Kidney tubule cell (primary cell): Measurements from ENCODE around the gene SORBS2.
A peak's percentile ranks its signal among the peaks of the same experiment; 100 is the strongest.

Source experiments
- DNase-seq: peaks from one replicate; pipeline ENCODE4 v3.0.0-alpha.2; 2018; ENCODE audit warnings: low spot score

SORBS2 gene

GRCh38 chr4:185589067-185589836, 222.7 kb downstream of the SORBS2 start:
- no peak for DNase-seq

GRCh38 chr4:185587427-185588161, 224.4 kb downstream of the SORBS2 start:
- no peak for DNase-seq

DNA sequence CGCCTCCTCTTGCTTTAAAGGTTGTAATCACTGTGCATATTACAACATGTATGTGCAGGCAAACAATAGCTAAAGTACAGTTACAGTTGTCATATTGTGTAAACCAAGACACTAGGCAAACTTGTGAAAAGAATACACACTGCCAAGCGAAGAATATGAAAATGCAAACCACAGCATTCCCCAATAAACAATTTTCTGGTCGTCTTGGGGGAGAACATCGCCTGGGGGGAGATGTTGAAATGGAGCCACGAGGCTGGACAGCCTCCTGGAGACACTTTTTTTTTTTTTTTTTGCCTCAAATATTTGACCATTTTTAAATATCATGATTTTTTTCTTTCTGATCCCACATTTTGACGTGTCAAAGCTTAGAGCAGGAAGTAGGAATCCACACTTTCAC, 225.0 kb downstream of the SORBS2 start:
- DNase-seq: no peak

- no peak for DNase-seq
These were observed 226.8 kb downstream of the SORBS2 start for GRCh38 chr4:185585211-185585610.

- no peak for DNase-seq
These were observed 228.2 kb downstream of the SORBS2 start for GRCh38 chr4:185583813-185584212.

DNA sequence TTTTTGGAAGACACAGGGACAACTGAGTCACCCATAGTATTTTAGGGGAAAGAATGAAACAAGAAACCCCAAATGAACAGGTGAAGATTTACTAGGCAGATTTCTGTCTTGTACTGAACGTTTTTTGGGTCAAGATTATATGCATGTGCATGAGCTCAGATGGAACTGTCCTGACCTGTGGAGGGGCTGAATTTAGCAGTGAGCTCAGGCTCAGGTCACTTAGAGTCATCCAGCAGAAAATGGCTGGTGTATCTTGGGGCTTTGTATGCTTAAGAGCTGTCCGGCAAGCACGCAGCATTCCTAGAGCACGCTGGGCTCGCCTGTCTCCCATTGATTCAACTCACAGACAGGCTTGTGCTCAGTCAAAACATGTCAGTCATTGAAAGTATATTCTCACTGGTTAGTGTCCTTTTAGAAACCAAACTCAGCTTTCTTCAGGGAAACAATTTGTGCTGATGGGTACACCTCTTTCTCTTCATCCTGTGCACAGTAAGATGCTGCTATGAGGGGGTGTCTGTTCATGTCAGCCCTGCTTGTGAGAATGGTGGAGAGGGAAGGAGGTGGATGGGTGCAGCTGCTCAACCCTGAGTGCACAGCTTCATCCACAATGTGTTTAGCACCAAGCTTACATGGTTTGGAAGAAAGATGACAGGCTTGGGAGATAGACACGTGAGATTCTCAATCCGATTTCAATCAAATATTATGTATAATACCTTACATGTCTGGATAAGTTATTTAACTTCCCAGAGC, 229.2 kb downstream of the SORBS2 start:
- no peak for DNase-seq

- DNase-seq: peak; percentile 49
These were observed 231.3 kb downstream of the SORBS2 start for GRCh38 chr4:185580699-185581098.

- no peak for DNase-seq
These were observed 233.7 kb downstream of the SORBS2 start for GRCh38 chr4:185578284-185578683.

GRCh38 chr4:185576962-185577950, 234.7 kb downstream of the SORBS2 start:
- no peak for DNase-seq

DNA sequence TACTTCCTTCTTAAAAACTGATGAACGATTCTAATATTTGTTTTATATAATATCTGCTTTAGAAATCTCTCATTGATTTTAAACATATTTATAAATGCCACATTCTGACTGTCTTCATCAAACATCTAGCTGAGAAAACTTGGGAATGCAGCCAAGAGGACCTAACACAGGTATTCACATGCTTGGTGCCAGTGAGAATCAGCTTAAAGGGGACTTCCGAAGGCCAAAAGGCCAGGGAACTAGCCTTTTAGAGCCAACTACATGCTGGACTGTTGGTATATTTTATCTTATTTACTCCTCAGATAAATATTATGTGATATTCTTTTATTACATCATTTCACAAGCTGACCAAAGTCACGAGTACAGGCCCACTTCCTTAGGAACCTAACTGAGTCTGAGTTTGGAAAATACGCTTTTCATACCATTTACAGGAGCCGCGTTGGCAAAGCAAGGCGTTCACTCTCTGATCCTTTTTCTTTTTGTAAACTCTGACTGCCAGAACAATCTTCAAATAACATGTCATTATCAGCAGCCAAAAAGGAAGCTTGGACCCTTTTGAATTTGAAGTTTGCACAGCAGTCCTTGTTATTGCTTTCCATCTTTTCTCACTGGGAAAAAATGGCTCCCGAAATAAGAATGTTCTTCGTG, 235.6 kb downstream of the SORBS2 start:
- no peak for DNase-seq

- DNase-seq: peak; percentile 77
These were observed 238.3 kb downstream of the SORBS2 start for GRCh38 chr4:185573651-185574199.

DNA sequence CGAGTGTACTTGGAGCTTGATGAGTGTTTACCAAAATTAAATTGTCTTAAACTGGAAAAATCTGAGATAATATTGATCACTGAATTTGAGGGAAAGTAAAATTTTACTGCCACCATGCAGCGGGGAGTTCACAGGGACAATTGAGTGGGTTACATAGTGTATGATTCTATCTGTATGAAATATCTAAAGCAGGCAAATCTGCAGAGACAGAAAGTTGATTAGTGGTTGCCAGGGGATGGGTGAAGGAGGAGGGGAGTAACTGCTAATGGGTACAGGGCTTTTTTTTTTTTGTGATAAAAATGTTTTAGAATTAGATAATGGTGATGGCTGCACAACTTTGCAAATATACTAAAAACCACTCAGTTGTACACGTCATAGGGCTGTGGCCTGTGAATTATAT, 241.3 kb downstream of the SORBS2 start:
- no peak for DNase-seq

GRCh38 chr4:185567381-185568376, 244.3 kb downstream of the SORBS2 start:
- DNase-seq: no peak

GRCh38 chr4:185566972-185567371, 245.0 kb downstream of the SORBS2 start:
- DNase-seq: peak; percentile 73

GRCh38 chr4:185566425-185566824, 245.6 kb downstream of the SORBS2 start:
- no peak for DNase-seq

DNA sequence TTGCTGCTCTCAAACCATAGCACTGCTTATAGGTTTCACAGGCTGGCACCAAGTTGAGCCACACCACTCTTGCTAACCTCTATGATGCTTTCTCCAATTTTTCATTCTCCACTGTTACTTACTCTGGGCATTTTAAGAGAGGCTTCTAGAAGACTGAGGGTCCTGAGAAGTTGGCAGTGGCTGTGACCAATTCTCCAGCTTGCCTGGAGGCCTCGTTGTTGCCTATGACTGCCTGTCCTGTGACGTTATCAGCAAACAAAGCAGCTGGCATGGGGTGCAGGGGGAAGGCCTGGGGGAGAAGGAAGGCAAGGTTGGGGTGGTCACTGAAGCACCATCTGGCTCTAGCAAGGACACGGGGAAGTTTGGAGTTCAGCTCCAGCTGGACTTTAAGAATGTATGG, 246.3 kb downstream of the SORBS2 start:
- DNase-seq: no peak

DNA sequence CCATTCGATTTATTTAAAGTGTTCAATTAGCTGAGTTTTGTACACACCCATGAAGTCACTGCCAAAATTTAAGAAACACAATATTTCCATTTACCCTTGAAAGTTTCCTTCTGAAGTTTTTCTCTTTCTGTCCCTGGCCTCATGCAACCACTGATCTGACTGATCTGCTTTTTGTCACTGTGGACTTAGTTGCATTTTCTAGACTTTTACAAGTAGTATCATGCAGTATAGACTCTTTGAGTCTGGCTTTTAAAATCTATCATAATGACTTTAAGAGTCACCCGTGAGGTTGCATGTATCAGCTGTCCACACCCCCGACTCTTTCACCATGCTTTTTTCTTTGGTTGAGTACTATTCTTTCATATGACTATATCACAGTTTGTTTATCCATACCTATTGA, 247.6 kb downstream of the SORBS2 start:
- no peak for DNase-seq

- no peak for DNase-seq
These were observed 249.5 kb downstream of the SORBS2 start for GRCh38 chr4:185562531-185562930.

DNA sequence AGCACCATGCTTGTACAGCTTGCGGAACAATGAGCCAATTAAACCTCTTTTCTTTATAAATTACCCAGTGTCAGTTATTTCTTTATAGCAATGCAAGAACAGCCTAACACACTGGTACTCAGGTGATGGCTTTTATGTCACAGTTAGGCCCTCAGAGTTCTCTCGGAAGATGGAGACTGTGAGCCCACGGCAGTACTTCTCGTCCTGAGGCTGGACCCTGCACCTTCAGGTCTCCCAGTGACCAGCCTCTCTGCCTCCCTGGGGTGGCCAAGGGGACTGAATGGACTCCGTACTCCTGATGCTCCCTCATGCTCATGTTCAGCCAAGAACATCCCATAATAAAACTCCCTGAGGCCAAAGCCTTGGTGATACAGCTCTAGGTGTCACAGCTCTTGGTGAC, 251.7 kb downstream of the SORBS2 start:
- DNase-seq: no peak

DNA sequence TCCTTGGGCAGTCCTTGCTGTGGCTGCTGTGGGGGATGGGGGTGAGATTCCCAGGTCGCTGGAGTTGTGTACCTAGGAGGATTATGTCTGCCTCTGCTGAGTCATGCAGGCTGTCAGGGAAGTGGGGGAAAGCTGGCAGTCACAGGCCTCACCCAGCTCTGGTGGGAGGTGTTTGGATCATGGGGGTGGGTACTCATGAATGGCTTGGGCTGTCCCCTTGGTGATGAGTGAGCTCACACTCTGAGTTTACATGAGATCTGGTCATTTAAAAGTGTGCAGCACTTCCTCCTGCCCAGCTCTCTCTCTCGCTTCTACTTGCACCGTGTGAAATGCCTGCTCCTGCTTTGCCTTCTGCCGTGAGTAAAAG, 252.1 kb downstream of the SORBS2 start:
- peak; percentile 96 for DNase-seq
